ENCODE measurements around the gene GALC. TPM values are rescaled to one million over a fixed set of nuclear protein-coding genes. Genes with fewer than 3 reads are reported as not detected.

GALC gene
- total RNA-seq, 1 donor from 2014 or later = 12.1 TPM

GRCh38 chr14:87908550-87908949 is 84.4 kb downstream of the GALC start:
- no peak overlapping the region for H3K4me3 ChIP-seq (ENCODE audit: low read depth, low read length)
- TF ChIP-seq CTCF (conservative IDR thresholded peaks at IDR 0.05; ENCODE audit: low read depth, low read length) = no peak
- no peak for DNase-seq (ENCODE audit: low read depth)

GRCh38 chr14:87901652-87902051 is 91.3 kb downstream of the GALC start:
- TF ChIP-seq CTCF (conservative IDR thresholded peaks at IDR 0.05; ENCODE audit: low read depth, low read length) = no peak
- no peak for DNase-seq (ENCODE audit: low read depth)
- no peak overlapping the region for H3K4me3 ChIP-seq (ENCODE audit: low read depth, low read length)

GRCh38 chr14:87901236-87901635 is 91.7 kb downstream of the GALC start:
- TF ChIP-seq CTCF (conservative IDR thresholded peaks at IDR 0.05; ENCODE audit: low read depth, low read length) = no peak
- DNase-seq (ENCODE audit: low read depth) = no peak
- no peak overlapping the region for H3K4me3 ChIP-seq (ENCODE audit: low read depth, low read length)

GRCh38 chr14:87899228-87899627 is 93.8 kb downstream of the GALC start:
- TF ChIP-seq CTCF (conservative IDR thresholded peaks at IDR 0.05; ENCODE audit: low read depth, low read length) = no peak
- H3K4me3 ChIP-seq (ENCODE audit: low read depth, low read length) = no peak overlapping the region
- no peak for DNase-seq (ENCODE audit: low read depth)

GRCh38 chr14:87898301-87898700 is 94.7 kb downstream of the GALC start:
- no peak for TF ChIP-seq CTCF (conservative IDR thresholded peaks at IDR 0.05; ENCODE audit: low read depth, low read length)
- no peak for DNase-seq (ENCODE audit: low read depth)
- no peak overlapping the region for H3K4me3 ChIP-seq (ENCODE audit: low read depth, low read length)

GRCh38 chr14:87896393-87897380 is 96.3 kb downstream of the GALC start:
- H3K4me3 ChIP-seq (ENCODE audit: low read depth, low read length) = no peak overlapping the region
- TF ChIP-seq CTCF (conservative IDR thresholded peaks at IDR 0.05; ENCODE audit: low read depth, low read length) = peak; percentile 75
- DNase-seq (ENCODE audit: low read depth) = peak; percentile 22

- DNase-seq (ENCODE audit: low read depth) = no peak
- no peak for TF ChIP-seq CTCF (conservative IDR thresholded peaks at IDR 0.05; ENCODE audit: low read depth, low read length)
- H3K4me3 ChIP-seq (ENCODE audit: low read depth, low read length) = no peak overlapping the region
These were observed 98.1 kb downstream of the GALC start for GRCh38 chr14:87894920-87895319.
